Astrocyte (in vitro differentiated cells and primary cell): Measurements from ENCODE around the gene SLC16A9. TPM values are rescaled to one million over a fixed set of nuclear protein-coding genes. Genes with fewer than 3 reads are reported as not detected.

ENCODE experiments used
- DNase-seq: peaks from one replicate; pipeline ENCODE4 v3.0.0-alpha.2; 2010; ENCODE audit warnings: low read depth
- FAIRE-seq: peaks from 2 replicates; lab custom pipeline; 2011; peaks lifted over from hg19 to GRCh38; lab: Jason Lieb, UNC
- H2AFZ ChIP-seq: 2 replicates; pipeline ENCODE4 v1.6.0; 2012; ENCODE audit warnings: low read depth, low read length, inconsistent platforms
- H3K27ac ChIP-seq: 2 replicates; pipeline ENCODE4 v1.5.1; 2011; ENCODE audit warnings: low read depth, low read length, inconsistent platforms
- H3K27me3 ChIP-seq: 2 replicates; pipeline ENCODE4 v1.6.0; 2011; ENCODE audit warnings: low read length, inconsistent platforms; ENCODE audit not compliant: insufficient read depth
- H3K36me3 ChIP-seq: 2 replicates; pipeline ENCODE4 v1.5.1; 2011; ENCODE audit warnings: low read length, inconsistent platforms; ENCODE audit not compliant: insufficient read depth
- H3K4me1 ChIP-seq: 2 replicates; pipeline ENCODE4 v1.5.1; 2011; ENCODE audit warnings: low read length, inconsistent platforms; ENCODE audit not compliant: insufficient read depth
- H3K4me2 ChIP-seq: 2 replicates; pipeline ENCODE4 v1.6.0; 2012; ENCODE audit warnings: low read length, inconsistent platforms
- H3K4me3 ChIP-seq: 2 replicates; pipeline ENCODE4 v1.5.1; 2011; ENCODE audit warnings: low read depth, mild to moderate bottlenecking, low read length, inconsistent platforms; ENCODE audit not compliant: insufficient read depth
- H3K79me2 ChIP-seq: 2 replicates; pipeline ENCODE4 v1.6.0; 2012; ENCODE audit warnings: mild to moderate bottlenecking, low read length, inconsistent platforms; ENCODE audit not compliant: insufficient read depth
- H3K9ac ChIP-seq: 2 replicates; pipeline ENCODE4 v1.6.0; 2012; ENCODE audit warnings: mild to moderate bottlenecking, low read length, inconsistent platforms
- H3K9me3 ChIP-seq: 2 replicates; pipeline ENCODE4 v1.5.1; 2012; ENCODE audit warnings: low read depth, mild to moderate bottlenecking, low read length, inconsistent platforms; ENCODE audit not compliant: insufficient read depth
- H4K20me1 ChIP-seq: 2 replicates; pipeline ENCODE4 v1.6.0; 2012; ENCODE audit warnings: low read length, inconsistent platforms; ENCODE audit not compliant: insufficient read depth
- H3K27ac Mint-ChIP-seq: one replicate; pipeline ENCODE4 v1.8.0; 2021; ENCODE audit warnings: mild to moderate bottlenecking, mixed read lengths; ENCODE audit not compliant: unreplicated experiment
- H3K27me3 Mint-ChIP-seq: one replicate; pipeline ENCODE4 v1.8.0; 2021; ENCODE audit warnings: low read depth, mixed read lengths; ENCODE audit not compliant: unreplicated experiment
- H3K36me3 Mint-ChIP-seq: one replicate; pipeline ENCODE4 v1.8.0; 2021; ENCODE audit warnings: low read depth, mixed read lengths; ENCODE audit not compliant: unreplicated experiment
- H3K4me1 Mint-ChIP-seq: one replicate; pipeline ENCODE4 v1.8.0; 2021; ENCODE audit warnings: low read depth, mixed read lengths; ENCODE audit not compliant: unreplicated experiment
- H3K4me3 Mint-ChIP-seq: one replicate; pipeline ENCODE4 v1.8.0; 2021; ENCODE audit warnings: mild to moderate bottlenecking, moderate library complexity, mixed read lengths; ENCODE audit not compliant: unreplicated experiment
- H3K9me3 Mint-ChIP-seq: one replicate; pipeline ENCODE4 v1.8.0; 2021; ENCODE audit warnings: mild to moderate bottlenecking, mixed read lengths; ENCODE audit not compliant: unreplicated experiment
- EZH2 ChIP-seq: IDR thresholded peaks from 2 replicates; pipeline ENCODE4 v1.6.1; 2012; ENCODE audit warnings: mild to moderate bottlenecking, low read length, inconsistent platforms; ENCODE audit not compliant: insufficient read depth
- total RNA-seq: library from RNA; stranded (reverse); gene quantifications from 2 replicates; pipeline ENCODE4 v1.2.1, GENCODE V29; 2021
- TF ChIP-seq, protein P1 (sequence below): IDR thresholded peaks from 2 replicates; pipeline ENCODE4 v1.5.1; 2011; ENCODE audit warnings: low read depth, mild to moderate bottlenecking, inconsistent platforms, low read length, moderate library complexity; ENCODE audit not compliant: insufficient read depth

The SLC16A9 gene
- total RNA-seq, 1 donor from 2014 or later = 3.4 TPM

DNA sequence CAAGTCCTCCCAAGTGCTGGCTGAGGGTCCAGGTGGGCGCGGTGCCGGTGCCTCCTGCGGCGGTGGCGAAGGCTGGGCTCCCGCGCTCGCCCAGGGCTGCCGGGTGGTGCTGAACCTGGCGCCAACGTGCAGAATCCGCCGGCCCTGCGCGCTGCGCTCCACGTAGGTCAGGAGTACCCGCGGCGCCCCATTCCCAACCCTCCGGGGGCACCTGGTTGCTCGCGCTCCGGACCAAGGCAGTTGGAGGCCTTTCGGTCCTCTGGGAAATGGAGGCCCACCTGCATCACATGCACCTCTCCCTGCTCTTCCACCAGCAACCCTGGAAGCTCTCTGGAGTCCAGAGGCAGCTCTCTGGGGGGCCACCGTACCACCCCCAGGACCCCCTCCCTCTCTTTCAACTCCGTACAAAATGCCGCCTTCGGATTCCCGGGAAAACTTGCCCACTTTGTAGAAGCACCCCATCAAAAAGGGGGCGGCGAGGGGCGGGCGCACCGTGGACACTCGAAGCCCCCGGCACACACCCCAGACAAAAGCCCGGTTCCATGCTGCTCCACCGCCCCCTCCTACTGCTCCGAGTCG is 745 bp downstream of the SLC16A9 start:
- Histone ChIP-seq H3K4me3 (peak overlapping the region; percentile 68), H3K36me3 (no peaks in the 10 kb centered on the region), H3K9ac (peak overlapping the region; percentile 77), H2AFZ (peak overlapping the region; percentile 87), H3K27me3 (peaks cover 4% of the 10 kb centered on the region), H3K9me3 (no peaks in the 10 kb centered on the region), H3K27ac (no peak overlapping the region), H4K20me1 (no peaks in the 10 kb centered on the region), H3K4me1 (peaks cover 4% of the 10 kb centered on the region), H3K79me2 (no peaks in the 10 kb centered on the region), H3K4me2 (peak overlapping the region; percentile 95)
- FAIRE-seq = no peak
- H3K27me3 Mint-ChIP-seq = peaks cover 34% of the 10 kb centered on the region
- TF ChIP-seq, protein P1, sequence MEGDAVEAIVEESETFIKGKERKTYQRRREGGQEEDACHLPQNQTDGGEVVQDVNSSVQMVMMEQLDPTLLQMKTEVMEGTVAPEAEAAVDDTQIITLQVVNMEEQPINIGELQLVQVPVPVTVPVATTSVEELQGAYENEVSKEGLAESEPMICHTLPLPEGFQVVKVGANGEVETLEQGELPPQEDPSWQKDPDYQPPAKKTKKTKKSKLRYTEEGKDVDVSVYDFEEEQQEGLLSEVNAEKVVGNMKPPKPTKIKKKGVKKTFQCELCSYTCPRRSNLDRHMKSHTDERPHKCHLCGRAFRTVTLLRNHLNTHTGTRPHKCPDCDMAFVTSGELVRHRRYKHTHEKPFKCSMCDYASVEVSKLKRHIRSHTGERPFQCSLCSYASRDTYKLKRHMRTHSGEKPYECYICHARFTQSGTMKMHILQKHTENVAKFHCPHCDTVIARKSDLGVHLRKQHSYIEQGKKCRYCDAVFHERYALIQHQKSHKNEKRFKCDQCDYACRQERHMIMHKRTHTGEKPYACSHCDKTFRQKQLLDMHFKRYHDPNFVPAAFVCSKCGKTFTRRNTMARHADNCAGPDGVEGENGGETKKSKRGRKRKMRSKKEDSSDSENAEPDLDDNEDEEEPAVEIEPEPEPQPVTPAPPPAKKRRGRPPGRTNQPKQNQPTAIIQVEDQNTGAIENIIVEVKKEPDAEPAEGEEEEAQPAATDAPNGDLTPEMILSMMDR = no peak
- TF ChIP-seq EZH2 = no peak
- H3K27ac Mint-ChIP-seq = peak overlapping the region; percentile 10
- no peaks in the 10 kb centered on the region for H3K36me3 Mint-ChIP-seq
- H3K4me1 Mint-ChIP-seq = no peaks in the 10 kb centered on the region
- DNase-seq = no peak
- peaks cover 2% of the 10 kb centered on the region for H3K9me3 Mint-ChIP-seq
- peak overlapping the region; percentile 84 for H3K4me3 Mint-ChIP-seq

DNA sequence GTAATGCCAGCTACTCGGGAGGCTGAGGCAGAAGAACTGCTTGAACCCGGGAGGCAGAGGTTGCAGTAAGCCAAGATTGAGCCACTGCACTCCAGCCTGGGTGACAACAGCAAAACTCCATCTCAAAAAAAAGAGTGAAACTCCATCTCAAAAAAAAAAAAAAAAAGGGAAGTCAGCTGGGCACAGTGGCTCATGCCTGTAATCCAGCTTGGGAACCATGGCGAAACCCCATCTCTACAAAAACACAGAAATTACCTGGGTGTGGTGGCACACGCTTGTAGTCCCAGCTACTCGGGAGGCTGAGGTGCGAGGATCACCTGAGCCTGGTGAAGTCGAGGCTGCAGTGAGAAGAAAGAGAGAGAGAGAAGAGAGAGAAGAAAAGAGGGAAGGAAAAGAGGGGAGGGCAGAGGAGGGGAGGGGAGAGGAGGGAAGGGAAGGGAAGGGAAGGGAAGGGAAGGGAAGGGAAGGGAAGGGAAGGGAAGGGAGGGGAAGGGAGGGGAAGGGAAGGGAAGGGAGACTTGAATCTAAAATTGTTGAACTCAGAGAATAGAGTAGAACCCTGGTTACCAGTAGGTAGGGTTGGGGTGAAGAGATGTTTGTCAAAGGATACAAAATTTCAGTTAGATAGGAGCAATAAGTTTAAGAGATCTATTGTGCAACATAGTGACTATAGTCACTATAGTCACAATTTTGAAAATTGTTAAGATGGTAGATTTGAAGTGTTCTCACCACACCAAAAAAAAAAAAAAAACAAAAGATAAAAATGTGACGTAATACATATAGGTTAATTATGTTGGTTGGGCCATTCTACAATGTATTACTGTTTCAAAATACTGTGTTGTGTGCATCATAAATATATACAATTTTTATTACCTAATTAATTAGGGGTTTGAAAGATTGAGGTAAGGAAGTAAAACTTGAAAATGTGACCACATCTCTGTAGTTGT is 2.5 kb downstream of the SLC16A9 start:
- H3K79me2 ChIP-seq = no peaks in the 10 kb centered on the region
- peaks cover 4% of the 10 kb centered on the region for H3K27me3 ChIP-seq
- Mint-ChIP-seq H3K4me1 (peaks cover 4% of the 10 kb centered on the region), H3K27ac (no peak overlapping the region), H3K36me3 (no peaks in the 10 kb centered on the region), H3K4me3 (no peak overlapping the region), H3K27me3 (peaks cover 24% of the 10 kb centered on the region), H3K9me3 (peaks cover 2% of the 10 kb centered on the region)
- TF ChIP-seq EZH2 = no peak
- TF ChIP-seq, protein P1 = no peak
- peaks cover 4% of the 10 kb centered on the region for H3K4me1 ChIP-seq
- no peak overlapping the region for H2AFZ ChIP-seq
- H3K4me3 ChIP-seq = no peak overlapping the region
- no peak for DNase-seq
- no peaks in the 10 kb centered on the region for H4K20me1 ChIP-seq
- no peaks in the 10 kb centered on the region for H3K36me3 ChIP-seq
- no peak overlapping the region for H3K4me2 ChIP-seq
- H3K9ac ChIP-seq = no peak overlapping the region
- H3K27ac ChIP-seq = no peak overlapping the region
- FAIRE-seq = no peak
- no peaks in the 10 kb centered on the region for H3K9me3 ChIP-seq
